MM.1S (cell line): ENCODE measurements around the gene EFNA2.

Source experiments
- CTCF ChIP-seq: fragments of 300-600 bp; sonication (generic); IDR thresholded peaks from 2 replicates; pipeline ENCODE4 v1.5.1; 2016; ENCODE audit warnings: antibody characterized with exemption, low read length, mixed read lengths
- EZH2 ChIP-seq: fragments of 300-600 bp; sonication (generic); optimal IDR thresholded peaks from 2 replicates; pipeline ENCODE3; 2017; ENCODE audit warnings: low read depth, mild to moderate bottlenecking, antibody characterized with exemption, low read length, mixed read lengths

GRCh38 chr19:1300744-1301490 is 15.2 kb downstream of the EFNA2 start:
- TF ChIP-seq CTCF = no peak
- TF ChIP-seq EZH2 = peak; percentile 62
